Cardiac muscle cell (in vitro differentiated cells and primary cell): Measurements from ENCODE around the gene DCX. TPM values are rescaled to one million over a fixed set of nuclear protein-coding genes. Genes with fewer than 3 reads are reported as not detected.

Source experiments
- DNase-seq, 2 donors: peaks; one replicate each; pipeline versions ENCODE4 v3.0.0 to v3.0.0-alpha.2; 2010 to 2017; ENCODE audit warnings: low read depth in 1 of 2, low spot score in 1 of 2
- H3K27ac ChIP-seq: fragments of 200-600 bp; sonication (generic); 2 replicates; pipeline ENCODE4 v1.5.1; 2016
- H3K27me3 ChIP-seq: fragments of 200-600 bp; sonication (generic); 2 replicates; pipeline ENCODE4 v1.6.0; 2016; ENCODE audit warnings: control low read depth
- H3K36me3 ChIP-seq: fragments of 200-600 bp; sonication (generic); 2 replicates; pipeline ENCODE4 v1.5.1; 2016; ENCODE audit warnings: control low read depth
- H3K4me1 ChIP-seq: fragments of 200-600 bp; sonication (generic); 2 replicates; pipeline ENCODE4 v1.8.1; 2017; ENCODE audit warnings: low read depth, mild to moderate bottlenecking, mixed run types
- H3K4me3 ChIP-seq: fragments of 200-600 bp; sonication (generic); 2 replicates; pipeline ENCODE4 v1.5.1; 2016; ENCODE audit warnings: mild to moderate bottlenecking
- H3K9me3 ChIP-seq: fragments of 200-600 bp; sonication (generic); 2 replicates; pipeline ENCODE4 v1.5.1; 2017; ENCODE audit warnings: low read depth, mild to moderate bottlenecking, control low read depth
- CTCF ChIP-seq: IDR thresholded peaks from 2 replicates; pipeline ENCODE4 v1.5.1; 2012; ENCODE audit warnings: low read depth, mild to moderate bottlenecking, low read length
- polyA plus RNA-seq: library from polyadenylated mRNA; unstranded; fragments of >200 nt; fragmentation: Nextera tagmentation; extraction: Ambion mirVana; gene quantifications from 2 replicates; pipeline ENCODE4 v1.2.1, GENCODE V29; 2016
- total RNA-seq: library from RNA; depleted of rRNA; stranded (reverse); fragments of >200 nt; gene quantifications from 2 replicates; pipeline ENCODE4 v1.2.3, GENCODE V29; 2016

DCX gene
- total and polyA plus RNA-seq, 2 experiments from 2014 or later, result 0.34 to 1.0 TPM

- peak; percentile 0 to 71 for DNase-seq
- Histone ChIP-seq H3K4me3 (no peak overlapping the region), H3K4me1 (no peaks in the 10 kb centered on the region), H3K27me3 (no peaks in the 10 kb centered on the region), H3K27ac (no peak overlapping the region), H3K9me3 (no peaks in the 10 kb centered on the region), H3K36me3 (no peaks in the 10 kb centered on the region)
- no peak for TF ChIP-seq CTCF
These were observed 36.2 kb downstream of the DCX start for GRCh38 chrX:111375747-111376146.

GRCh38 chrX:111372086-111372485 is 39.9 kb downstream of the DCX start:
- no peaks in the 10 kb centered on the region for H3K27me3 ChIP-seq
- no peak for DNase-seq
- H3K27ac ChIP-seq, result no peak overlapping the region
- H3K4me1 ChIP-seq, result no peaks in the 10 kb centered on the region
- H3K9me3 ChIP-seq, result no peaks in the 10 kb centered on the region
- H3K4me3 ChIP-seq, result no peak overlapping the region
- TF ChIP-seq CTCF, result no peak
- no peaks in the 10 kb centered on the region for H3K36me3 ChIP-seq

GRCh38 chrX:111365770-111366325 is 46.1 kb downstream of the DCX start:
- no peak for DNase-seq
- Histone ChIP-seq H3K27me3 (no peaks in the 10 kb centered on the region), H3K27ac (no peak overlapping the region), H3K9me3 (no peaks in the 10 kb centered on the region), H3K4me3 (no peak overlapping the region), H3K4me1 (no peaks in the 10 kb centered on the region), H3K36me3 (no peaks in the 10 kb centered on the region)
- no peak for TF ChIP-seq CTCF

GRCh38 chrX:111363741-111364140 is 48.3 kb downstream of the DCX start:
- Histone ChIP-seq H3K4me3 (no peak overlapping the region), H3K9me3 (no peaks in the 10 kb centered on the region), H3K4me1 (no peaks in the 10 kb centered on the region), H3K36me3 (no peaks in the 10 kb centered on the region), H3K27ac (no peak overlapping the region), H3K27me3 (no peaks in the 10 kb centered on the region)
- no peak for DNase-seq
- TF ChIP-seq CTCF, result no peak

GRCh38 chrX:111361751-111362150 is 50.2 kb downstream of the DCX start:
- H3K27me3 ChIP-seq, result no peaks in the 10 kb centered on the region
- H3K4me1 ChIP-seq, result no peaks in the 10 kb centered on the region
- no peaks in the 10 kb centered on the region for H3K9me3 ChIP-seq
- H3K27ac ChIP-seq, result no peak overlapping the region
- TF ChIP-seq CTCF, result no peak
- no peaks in the 10 kb centered on the region for H3K36me3 ChIP-seq
- no peak for DNase-seq
- no peak overlapping the region for H3K4me3 ChIP-seq

GRCh38 chrX:111360839-111361238 is 51.2 kb downstream of the DCX start:
- no peak for TF ChIP-seq CTCF
- no peak overlapping the region for H3K4me3 ChIP-seq

More at GRCh38 chrX:111360839-111361238, 51.2 kb downstream of the DCX start:
- H3K27me3 ChIP-seq, result no peaks in the 10 kb centered on the region
- no peaks in the 10 kb centered on the region for H3K9me3 ChIP-seq
- no peak overlapping the region for H3K27ac ChIP-seq
- no peaks in the 10 kb centered on the region for H3K36me3 ChIP-seq
- H3K4me1 ChIP-seq, result no peaks in the 10 kb centered on the region
- DNase-seq, result peak in 1 of 2 donors; percentile 22
